Endodermal cell (in vitro differentiated cells): Measurements from ENCODE around the gene EPS15. TPM values are rescaled to one million over a fixed set of nuclear protein-coding genes. Genes with fewer than 3 reads are reported as not detected.
A peak's percentile ranks its signal among the peaks of the same experiment; 100 is the strongest.

ENCODE experiments used
- DNase-seq: peaks from one replicate; pipeline ENCODE4 v3.0.0-alpha.2; 2017
- H3K27ac ChIP-seq: 2 replicates; pipeline ENCODE4 v1.5.1; 2013; ENCODE audit warnings: mild to moderate bottlenecking, low read depth, low read length, moderate library complexity
- H3K27me3 ChIP-seq: 2 replicates; pipeline ENCODE4 v1.6.1; 2013; ENCODE audit warnings: mild to moderate bottlenecking, low read length, moderate library complexity; ENCODE audit not compliant: insufficient read depth, control insufficient read depth, poor library complexity, severe bottlenecking
- H3K36me3 ChIP-seq: 2 replicates; pipeline ENCODE4 v1.7.0; 2013; ENCODE audit warnings: mild to moderate bottlenecking, low read length, moderate library complexity; ENCODE audit not compliant: control insufficient read depth, insufficient read depth
- H3K4me1 ChIP-seq: one replicate; pipeline ENCODE4 v1.7.0; 2013; ENCODE audit warnings: low read length; ENCODE audit not compliant: control insufficient read depth, insufficient read depth
- H3K4me3 ChIP-seq: 2 replicates; pipeline ENCODE4 v1.5.1; 2013; ENCODE audit warnings: mild to moderate bottlenecking, low read length, moderate library complexity
- H3K9ac ChIP-seq: 2 replicates; pipeline ENCODE4 v1.6.1; 2013; ENCODE audit warnings: mild to moderate bottlenecking, low read length, moderate library complexity; ENCODE audit not compliant: poor library complexity, severe bottlenecking; ENCODE audit errors: extremely low read depth
- H3K9me3 ChIP-seq: 2 replicates; pipeline ENCODE4 v1.6.1; 2013; ENCODE audit warnings: mild to moderate bottlenecking, low read length, moderate library complexity; ENCODE audit not compliant: control insufficient read depth
- H3K27ac Mint-ChIP-seq: 2 replicates; pipeline ENCODE4 v1.8.0; 2020; ENCODE audit warnings: mixed read lengths
- H3K27me3 Mint-ChIP-seq: 2 replicates; pipeline ENCODE4 v1.8.0; 2021; ENCODE audit warnings: mild to moderate bottlenecking, mixed read lengths; ENCODE audit not compliant: insufficient read depth
- H3K36me3 Mint-ChIP-seq: 2 replicates; pipeline ENCODE4 v1.8.0; 2020; ENCODE audit warnings: low read depth, mixed read lengths
- H3K4me1 Mint-ChIP-seq: 2 replicates; pipeline ENCODE4 v1.8.0; 2020; ENCODE audit warnings: mixed read lengths
- H3K4me3 Mint-ChIP-seq: 2 replicates; pipeline ENCODE4 v1.8.0; 2020; ENCODE audit warnings: mild to moderate bottlenecking, moderate library complexity, mixed read lengths
- H3K9me3 Mint-ChIP-seq: 2 replicates; pipeline ENCODE4 v1.8.0; 2020; ENCODE audit warnings: mild to moderate bottlenecking, mixed read lengths
- WGBS, 2 experiments: methylation state at CpG; one replicate each; pipeline versions ENCODE4 v1.1.5 to v1.1.7; 2013; ENCODE audit warnings: missing lambda C conversion rate in 2 of 2, mixed read lengths in 1 of 2; ENCODE audit not compliant: insufficient coverage in 1 of 2, insufficient read length in 1 of 2; 5-methylcytosine and 5-hydroxymethylcytosine counted together
- total RNA-seq, 2 donors: library from RNA; stranded (reverse); fragmentation: NEBNext Ultra II Directional in 1 of 2; extraction: Animal tissue kit (Norgen Biotek cat#: 25700) in 1 of 2; gene quantifications; 2 replicates in 1 of 2; 3 replicates in 1 of 2; pipeline ENCODE4 v1.2.1, GENCODE V29; 2021
- TF ChIP-seq, protein P1 (sequence below): fragments of 200-600 bp; sonication (generic); conservative IDR thresholded peaks from 2 replicates; pipeline ENCODE4 v1.5.0; 2021; ENCODE audit warnings: antibody characterized with exemption, mild to moderate bottlenecking

The EPS15 gene
- total RNA-seq, 2 donors from 2014 or later, result 45.0 to 46.9 TPM

GRCh38 chr1:51566260-51566659, 47.2 kb upstream of the EPS15 start:
- no peaks in the 10 kb centered on the region for H3K27me3 Mint-ChIP-seq
- no peak for DNase-seq
- H3K36me3 Mint-ChIP-seq, result no peaks in the 10 kb centered on the region
- Histone ChIP-seq H3K4me1 (no peaks in the 10 kb centered on the region), H3K4me3 (no peak overlapping the region), H3K27ac (no peak overlapping the region), H3K36me3 (no peaks in the 10 kb centered on the region), H3K27me3 (no peaks in the 10 kb centered on the region), H3K9ac (no peak overlapping the region), H3K9me3 (no peaks in the 10 kb centered on the region)
- WGBS, 2 experiments, result 83 to 97% methylated on average over 2 to 3 of the region's 3 CpGs
- H3K27ac Mint-ChIP-seq, result no peak overlapping the region
- H3K4me3 Mint-ChIP-seq, result no peak overlapping the region
- H3K4me1 Mint-ChIP-seq, result peaks cover 9% of the 10 kb centered on the region
- TF ChIP-seq, protein P1, sequence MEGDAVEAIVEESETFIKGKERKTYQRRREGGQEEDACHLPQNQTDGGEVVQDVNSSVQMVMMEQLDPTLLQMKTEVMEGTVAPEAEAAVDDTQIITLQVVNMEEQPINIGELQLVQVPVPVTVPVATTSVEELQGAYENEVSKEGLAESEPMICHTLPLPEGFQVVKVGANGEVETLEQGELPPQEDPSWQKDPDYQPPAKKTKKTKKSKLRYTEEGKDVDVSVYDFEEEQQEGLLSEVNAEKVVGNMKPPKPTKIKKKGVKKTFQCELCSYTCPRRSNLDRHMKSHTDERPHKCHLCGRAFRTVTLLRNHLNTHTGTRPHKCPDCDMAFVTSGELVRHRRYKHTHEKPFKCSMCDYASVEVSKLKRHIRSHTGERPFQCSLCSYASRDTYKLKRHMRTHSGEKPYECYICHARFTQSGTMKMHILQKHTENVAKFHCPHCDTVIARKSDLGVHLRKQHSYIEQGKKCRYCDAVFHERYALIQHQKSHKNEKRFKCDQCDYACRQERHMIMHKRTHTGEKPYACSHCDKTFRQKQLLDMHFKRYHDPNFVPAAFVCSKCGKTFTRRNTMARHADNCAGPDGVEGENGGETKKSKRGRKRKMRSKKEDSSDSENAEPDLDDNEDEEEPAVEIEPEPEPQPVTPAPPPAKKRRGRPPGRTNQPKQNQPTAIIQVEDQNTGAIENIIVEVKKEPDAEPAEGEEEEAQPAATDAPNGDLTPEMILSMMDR, result peak; percentile 45
- no peaks in the 10 kb centered on the region for H3K9me3 Mint-ChIP-seq

- Histone ChIP-seq H3K36me3 (no peaks in the 10 kb centered on the region), H3K9me3 (no peaks in the 10 kb centered on the region), H3K4me1 (no peaks in the 10 kb centered on the region), H3K9ac (no peak overlapping the region), H3K4me3 (no peak overlapping the region), H3K27me3 (no peaks in the 10 kb centered on the region), H3K27ac (no peak overlapping the region)
- H3K4me3 Mint-ChIP-seq, result no peak overlapping the region
- WGBS, 2 experiments, result 63 to 86% methylated on average over 2 of the region's 2 CpGs
- H3K4me1 Mint-ChIP-seq, result peaks cover 9% of the 10 kb centered on the region
- H3K36me3 Mint-ChIP-seq, result no peaks in the 10 kb centered on the region
- H3K27me3 Mint-ChIP-seq, result no peaks in the 10 kb centered on the region
- H3K27ac Mint-ChIP-seq, result no peak overlapping the region
- peak; percentile 57 for DNase-seq
- H3K9me3 Mint-ChIP-seq, result no peaks in the 10 kb centered on the region
- TF ChIP-seq, protein P1, result no peak
These were observed 45.9 kb upstream of the EPS15 start for GRCh38 chr1:51565009-51565408.

GRCh38 chr1:51564124-51564523, 45.1 kb upstream of the EPS15 start:
- Histone ChIP-seq H3K9ac (no peak overlapping the region), H3K27ac (no peak overlapping the region), H3K9me3 (no peaks in the 10 kb centered on the region), H3K4me1 (no peaks in the 10 kb centered on the region), H3K36me3 (no peaks in the 10 kb centered on the region), H3K4me3 (no peak overlapping the region), H3K27me3 (no peaks in the 10 kb centered on the region)
- Mint-ChIP-seq H3K27me3 (no peaks in the 10 kb centered on the region), H3K9me3 (no peaks in the 10 kb centered on the region), H3K4me3 (no peak overlapping the region), H3K4me1 (peaks cover 7% of the 10 kb centered on the region), H3K27ac (no peak overlapping the region), H3K36me3 (no peaks in the 10 kb centered on the region)
- TF ChIP-seq, protein P1, result no peak
- DNase-seq, result no peak
